PC-9 (cell line): ENCODE results near the gene LCN12. TPM values are rescaled to one million over a fixed set of nuclear protein-coding genes. Genes with fewer than 3 reads are reported as not detected.

Experiments used
- BruUV-seq: library from RNA; stranded (reverse); fragments of 400-500 nt; replicated peaks from 2 replicates; lab custom pipeline; 2021; lab: Mats Ljungman, UMichigan
- CTCF ChIA-PET: fragments of 300-600 bp; sonication (Branson Sonifier 250); formaldehyde crosslinking; loops from one replicate; lab custom pipeline; 2022; ENCODE audit warnings: antibody characterized with exemption; lab: Charles Lee
- POLR2A ChIA-PET: fragments of 300-600 bp; sonication (Branson Sonifier 250); formaldehyde crosslinking; loops from one replicate; lab custom pipeline; 2022; ENCODE audit warnings: antibody characterized with exemption; ENCODE audit not compliant: unreplicated experiment; lab: Charles Lee
- DNase-seq, 2 experiments: peaks; one replicate each; pipeline versions ENCODE4 v3.0.0 to v3.0.0-alpha.2; 2015 to 2022; ENCODE audit warnings: mixed read lengths in 1 of 2
- H2AFZ ChIP-seq: fragments of 200-600 bp; sonication (generic); 2 replicates; pipeline ENCODE4 v1.8.1; 2017; ENCODE audit warnings: antibody characterized with exemption
- H3F3A ChIP-seq: fragments of 200-600 bp; sonication (generic); 2 replicates; pipeline ENCODE4 v1.8.1; 2017; ENCODE audit warnings: antibody characterized with exemption, mild to moderate bottlenecking, low read depth; ENCODE audit not compliant: insufficient read depth
- H3K27ac ChIP-seq: fragments of 200-600 bp; sonication (generic); 2 replicates; pipeline ENCODE4 v1.6.1; 2016; ENCODE audit warnings: mixed run types
- H3K27me3 ChIP-seq: fragments of 200-600 bp; sonication (generic); 2 replicates; pipeline ENCODE4 v1.6.1; 2016; ENCODE audit warnings: low read depth, mixed run types; ENCODE audit not compliant: insufficient read depth
- H3K36me3 ChIP-seq: fragments of 200-600 bp; sonication (generic); 2 replicates; pipeline ENCODE4 v1.6.1; 2016; ENCODE audit warnings: low read depth, mixed run types
- H3K4me1 ChIP-seq: fragments of 200-600 bp; sonication (generic); replicated peaks from 2 replicates; pipeline ENCODE4 v1.6.1; 2016; ENCODE audit warnings: mixed run types; ENCODE audit not compliant: insufficient read depth
- H3K4me2 ChIP-seq: fragments of 200-600 bp; sonication (generic); 2 replicates; pipeline ENCODE4 v1.6.1; 2017; ENCODE audit warnings: mixed run types
- H3K4me3 ChIP-seq: fragments of 200-600 bp; sonication (generic); 2 replicates; pipeline ENCODE4 v1.6.1; 2016; ENCODE audit warnings: mixed run types
- H3K79me2 ChIP-seq: fragments of 200-600 bp; sonication (generic); 2 replicates; pipeline ENCODE4 v1.6.1; 2017; ENCODE audit warnings: low read depth, mixed run types
- H3K9me2 ChIP-seq: fragments of 200-600 bp; sonication (generic); 2 replicates; pipeline ENCODE4 v1.8.1; 2017; ENCODE audit warnings: mild to moderate bottlenecking; ENCODE audit not compliant: insufficient read depth
- H3K9me3 ChIP-seq: fragments of 200-600 bp; sonication (generic); 2 replicates; pipeline ENCODE4 v1.8.1; 2016; ENCODE audit warnings: low read depth; ENCODE audit not compliant: insufficient read depth
- H4K20me1 ChIP-seq: fragments of 200-600 bp; sonication (generic); 2 replicates; pipeline ENCODE4 v1.8.1; 2017; ENCODE audit not compliant: insufficient read depth
- CTCF ChIP-seq: fragments of 200-600 bp; sonication (generic); conservative IDR thresholded peaks from 2 replicates; pipeline ENCODE4 v1.6.1; 2017; ENCODE audit warnings: mixed run types, antibody characterized with exemption, mild to moderate bottlenecking, moderate library complexity
- EZH2 ChIP-seq: fragments of 200-600 bp; sonication (generic); IDR thresholded peaks from 2 replicates; pipeline ENCODE4 v1.8.0; 2017; ENCODE audit warnings: antibody characterized with exemption, low read depth
- intact Hi-C: fragments of 100-400 bp; cut with micrococcal nuclease; formaldehyde crosslinking; loops from one replicate; pipeline ENCODE4 v1.10.0; 2022; ENCODE audit not compliant: unreplicated experiment
- total RNA-seq: library from RNA; stranded (reverse); gene quantifications from 2 replicates; pipeline ENCODE4 v1.2.3, GENCODE V29; 2021

LCN12 gene
- total RNA-seq, 1 experiment from 2014 or later = 9.3 TPM

DNA sequence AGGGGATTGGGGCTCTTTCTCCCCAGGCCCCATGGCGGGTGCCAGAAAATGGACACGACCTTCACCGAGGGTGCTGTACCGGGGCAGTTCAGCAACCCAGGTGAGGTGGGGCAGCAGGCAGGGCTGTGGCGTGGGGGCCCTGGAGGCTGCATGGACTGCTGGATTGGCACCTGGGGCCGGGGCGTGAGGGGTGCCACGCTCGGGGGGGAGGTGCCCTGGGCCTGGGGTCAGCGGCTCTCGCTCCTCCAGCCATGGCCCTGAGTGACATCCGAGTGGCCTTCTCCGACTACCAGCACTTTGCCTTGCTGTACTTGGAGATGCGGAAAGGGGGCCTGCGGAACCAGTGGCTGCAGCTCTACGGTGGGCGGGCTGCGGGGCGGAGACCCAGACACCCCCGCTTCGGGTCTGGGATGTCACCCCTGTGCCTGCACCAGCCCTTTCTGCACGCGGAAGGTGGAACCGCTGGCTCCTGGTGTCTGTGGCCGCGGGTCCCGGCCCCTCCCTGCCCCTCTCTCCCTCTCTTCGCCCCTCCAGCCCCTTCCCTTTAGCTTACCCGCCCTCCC, 32.5 kb downstream of the LCN12 start:
- CTCF ChIA-PET = no interaction called here
- H4K20me1 ChIP-seq = no peaks in the 10 kb centered on the region
- H3K4me2 ChIP-seq = no peak overlapping the region
- no peak for DNase-seq
- no peak overlapping the region for H2AFZ ChIP-seq
- H3K36me3 ChIP-seq = no peaks in the 10 kb centered on the region
- intact Hi-C loops = no loop called here
- H3K79me2 ChIP-seq = no peaks in the 10 kb centered on the region
- no peak overlapping the region for H3K4me3 ChIP-seq
- H3K9me2 ChIP-seq = no peaks in the 10 kb centered on the region
- no peak overlapping the region for H3K27ac ChIP-seq
- H3F3A ChIP-seq = peaks cover 6% of the 10 kb centered on the region; the same call in 1 of the 2 replicates
- peaks cover 9% of the 10 kb centered on the region for H3K4me1 ChIP-seq
- POLR2A ChIA-PET = no interaction called here
- BruUV-seq = no TSS peak
- TF ChIP-seq EZH2 = no peak
- TF ChIP-seq CTCF = no peak
- H3K27me3 ChIP-seq = no peaks in the 10 kb centered on the region
- H3K9me3 ChIP-seq = no peaks in the 10 kb centered on the region

DNA sequence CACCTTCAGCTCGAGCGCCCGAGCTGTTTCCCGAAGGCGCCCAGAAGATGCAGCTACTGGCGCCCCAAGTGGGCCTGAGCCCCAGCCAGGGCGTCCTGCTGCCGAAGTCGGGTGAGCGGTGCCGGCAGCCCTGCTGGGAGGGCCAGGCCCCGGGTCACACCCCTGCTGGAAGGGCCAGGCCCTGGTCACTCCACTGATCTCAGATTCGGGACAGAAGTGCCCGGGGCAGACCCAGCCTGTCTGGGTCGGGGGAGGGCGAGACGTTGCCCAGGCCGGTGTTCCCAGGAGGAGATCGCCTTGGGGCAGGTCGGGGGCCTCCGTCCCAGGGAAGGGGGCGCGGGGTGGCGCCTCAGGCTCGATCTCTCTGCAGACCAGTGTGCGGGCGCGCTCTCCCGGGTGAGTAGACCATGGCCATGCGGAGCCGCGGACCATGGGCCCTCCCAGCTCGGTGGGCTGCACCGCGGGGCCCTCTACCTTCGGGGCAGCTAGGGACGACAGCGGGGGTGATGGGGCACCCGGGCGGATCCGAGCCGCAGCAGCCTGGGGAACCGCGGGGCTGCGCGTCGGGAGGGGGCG, 33.0 kb downstream of the LCN12 start:
- Histone ChIP-seq H3K9me3 (no peaks in the 10 kb centered on the region), H3K4me3 (no peak overlapping the region), H4K20me1 (no peaks in the 10 kb centered on the region), H3K27ac (no peak overlapping the region), H3K36me3 (no peaks in the 10 kb centered on the region), H3K4me2 (no peak overlapping the region), H3K4me1 (peaks cover 9% of the 10 kb centered on the region), H3K79me2 (no peaks in the 10 kb centered on the region), H3F3A (peaks cover 7% of the 10 kb centered on the region; the same call in 1 of the 2 replicates), H2AFZ (no peak overlapping the region), H3K9me2 (no peaks in the 10 kb centered on the region), H3K27me3 (no peaks in the 10 kb centered on the region)
- ChIA-PET POLR2A (no interaction called here), CTCF (no interaction called here)
- TF ChIP-seq CTCF = no peak
- no peak for TF ChIP-seq EZH2
- no TSS peak for BruUV-seq
- intact Hi-C loops = no loop called here
- no peak for DNase-seq

- Histone ChIP-seq H3K9me2 (no peaks in the 10 kb centered on the region), H3K27me3 (no peaks in the 10 kb centered on the region), H3K9me3 (no peaks in the 10 kb centered on the region), H3K4me1 (peaks cover 9% of the 10 kb centered on the region), H3K4me2 (no peak overlapping the region), H3K4me3 (no peak overlapping the region), H3K79me2 (no peaks in the 10 kb centered on the region), H4K20me1 (no peaks in the 10 kb centered on the region; the same call in 1 of the 2 replicates), H2AFZ (no peak overlapping the region), H3K27ac (no peak overlapping the region), H3F3A (peaks cover 15% of the 10 kb centered on the region; the same call in 1 of the 2 replicates), H3K36me3 (no peaks in the 10 kb centered on the region)
- ChIA-PET CTCF (no interaction called here), POLR2A (no interaction called here)
- TF ChIP-seq EZH2 = no peak
- TF ChIP-seq CTCF = no peak
- intact Hi-C loops = no loop called here
- no TSS peak for BruUV-seq
- no peak for DNase-seq
Measured at GRCh38 chr9:136985853-136986252, 33.8 kb downstream of the LCN12 start.
